Measurements from ENCODE around the gene PDRG1. TPM values are rescaled to one million over a fixed set of nuclear protein-coding genes. Genes with fewer than 3 reads are reported as not detected.

PDRG1 gene
- polyA plus RNA-seq, 1 donor from 2014 or later: 50.6 TPM

- no peaks in the 10 kb centered on the region for H3K9me2 ChIP-seq (ENCODE audit: insufficient read depth, low read length)
- no peak overlapping the region for H3K9ac ChIP-seq (ENCODE audit: low read length)
- no peaks in the 10 kb centered on the region for H3K27me3 ChIP-seq (ENCODE audit: insufficient read depth, low read depth, low read length)
- TF ChIP-seq TAF1 (IDR thresholded peaks at IDR 0.05; ENCODE audit: low read depth): no peak
- TF ChIP-seq CTCF (IDR thresholded peaks at IDR 0.05; ENCODE audit: poor library complexity, severe bottlenecking): no peak
- no peak for TF ChIP-seq EP300 (conservative IDR thresholded peaks at IDR 0.05; ENCODE audit: poor library complexity, severe bottlenecking)
- TF ChIP-seq EZH2 (IDR thresholded peaks at IDR 0.05; ENCODE audit: borderline replicate concordance, insufficient read depth, low read length, poor library complexity, severe bottlenecking): no peak
- H4K20me1 ChIP-seq (ENCODE audit: insufficient read depth): no peaks in the 10 kb centered on the region
- H2AFZ ChIP-seq (ENCODE audit: low read depth, low read length): no peak overlapping the region
- no peak overlapping the region for H3K4me3 ChIP-seq (ENCODE audit: low read length)
- no peaks in the 10 kb centered on the region for H3K36me3 ChIP-seq (ENCODE audit: insufficient read depth, low read length)
- H3K4me2 ChIP-seq (ENCODE audit: low read length): no peak overlapping the region
- no peaks in the 10 kb centered on the region for H3K9me3 ChIP-seq (ENCODE audit: low read length)
- no peak overlapping the region for H3K27ac ChIP-seq (ENCODE audit: low read length)
- no peaks in the 10 kb centered on the region for H3F3A ChIP-seq (ENCODE audit: insufficient read depth, low read length, poor library complexity, severe bottlenecking)
- no peaks in the 10 kb centered on the region for H3K79me2 ChIP-seq (replicated peaks; ENCODE audit: insufficient read depth, low read length)
These were observed 43.4 kb downstream of the PDRG1 start for GRCh38 chr20:31908424-31908823.

- H3K4me2 ChIP-seq (ENCODE audit: low read length): no peak overlapping the region
- H3K4me3 ChIP-seq (ENCODE audit: low read length): no peak overlapping the region
- H3K27ac ChIP-seq (ENCODE audit: low read length): no peak overlapping the region
- no peak overlapping the region for H3K9ac ChIP-seq (ENCODE audit: low read length)
- no peaks in the 10 kb centered on the region for H3K79me2 ChIP-seq (replicated peaks; ENCODE audit: insufficient read depth, low read length)
- no peaks in the 10 kb centered on the region for H3F3A ChIP-seq (ENCODE audit: insufficient read depth, low read length, poor library complexity, severe bottlenecking)
- no peak for TF ChIP-seq SMC3 (conservative IDR thresholded peaks at IDR 0.05; ENCODE audit: poor library complexity)
- no peak for TF ChIP-seq CTCF (IDR thresholded peaks at IDR 0.05; ENCODE audit: poor library complexity, severe bottlenecking)
- no peak for TF ChIP-seq MXI1 (conservative IDR thresholded peaks at IDR 0.05; ENCODE audit: poor library complexity, severe bottlenecking)
- no peak for TF ChIP-seq EZH2 (IDR thresholded peaks at IDR 0.05; ENCODE audit: borderline replicate concordance, insufficient read depth, low read length, poor library complexity, severe bottlenecking)
- TF ChIP-seq POLR2AphosphoS5 (IDR thresholded peaks at IDR 0.05): no peak
- no peak for TF ChIP-seq TAF1 (IDR thresholded peaks at IDR 0.05; ENCODE audit: low read depth)
- TF ChIP-seq RAD21 (conservative IDR thresholded peaks at IDR 0.05): no peak
- TF ChIP-seq EP300 (conservative IDR thresholded peaks at IDR 0.05; ENCODE audit: poor library complexity, severe bottlenecking): no peak
- no peak for TF ChIP-seq REST (IDR thresholded peaks at IDR 0.05; ENCODE audit: borderline replicate concordance)
- no peaks in the 10 kb centered on the region for H3K36me3 ChIP-seq (ENCODE audit: insufficient read depth, low read length)
- no peaks in the 10 kb centered on the region for H4K20me1 ChIP-seq (ENCODE audit: insufficient read depth)
- no peak overlapping the region for H2AFZ ChIP-seq (ENCODE audit: low read depth, low read length)
- no peaks in the 10 kb centered on the region for H3K9me3 ChIP-seq (ENCODE audit: low read length)
- no peaks in the 10 kb centered on the region for H3K9me2 ChIP-seq (ENCODE audit: insufficient read depth, low read length)
- no peaks in the 10 kb centered on the region for H3K27me3 ChIP-seq (ENCODE audit: insufficient read depth, low read depth, low read length)
These were observed 43.8 kb downstream of the PDRG1 start for GRCh38 chr20:31908016-31908415.
